H1 (cell line): ENCODE measurements around the gene TMEM51. TPM values are rescaled to one million over a fixed set of nuclear protein-coding genes. Genes with fewer than 3 reads are reported as not detected.

Experiments used
- BRCA1 ChIP-seq: IDR thresholded peaks from 2 replicates; pipeline ENCODE4 v1.6.1; 2012; ENCODE audit warnings: low read depth, low read length, improper control_type of control experiment
- CHD7 ChIP-seq: fragments of 300-600 bp; sonication (generic); IDR thresholded peaks from 2 replicates; pipeline ENCODE4 v1.7.1; 2012; ENCODE audit warnings: low read length, moderate library complexity, mild to moderate bottlenecking, inconsistent platforms; ENCODE audit not compliant: insufficient replicate concordance
- RFX5 ChIP-seq: IDR thresholded peaks from 2 replicates; pipeline ENCODE4 v1.6.1; 2011; ENCODE audit warnings: low read depth, low read length, improper control_type of control experiment, borderline replicate concordance
- SAP30 ChIP-seq: fragments of 300-600 bp; sonication (generic); IDR thresholded peaks from 2 replicates; pipeline ENCODE4 v1.7.1; 2012; ENCODE audit warnings: low read length, moderate library complexity, mild to moderate bottlenecking, inconsistent platforms; ENCODE audit not compliant: insufficient read depth, insufficient replicate concordance
- polyA plus RNA-seq, 7 experiments: library from polyadenylated mRNA; depleted of rRNA in 3 of 7; stranded (reverse) in 5 of 7; unstranded in 2 of 7; fragments of >200 nt in 5 of 7; fragments of 200-250 nt in 2 of 7; gene quantifications; 1 replicate in 5 of 7; 2 replicates in 1 of 7; 4 replicates in 1 of 7; pipeline versions ENCODE4 v1.2.1 to v1.2.3, GENCODE V29; 2011 to 2013; ENCODE audit warnings: missing spikeins in 2 of 7, mixed read lengths in 2 of 7
- total RNA-seq: library from RNA; stranded (reverse); fragmentation: NEBNext Ultra II Directional; extraction: Animal tissue kit (Norgen Biotek cat#: 25700); gene quantifications from 2 replicates; pipeline ENCODE4 v1.2.1, GENCODE V29; 2021

Gene TMEM51
- total and polyA plus RNA-seq, 2 of the 8 experiments (the other 6 are each of a cell fraction or from before 2014, with no cell fraction given), result 9.9 to 10.7 TPM

GRCh38 chr1:15160626-15161025 lies 7.1 kb downstream of the TMEM51 start (continued):
- no peak for TF ChIP-seq CHD7
- TF ChIP-seq RFX5, result no peak
- no peak for TF ChIP-seq SAP30
- TF ChIP-seq BRCA1, result no peak
